HFF-Myc (cell line): ENCODE measurements around the gene FNIP1.
"Not testable (repeated sequence)": the region's sequence is repeated elsewhere in the genome, so short reads cannot be mapped to it uniquely, and the experiment has no call there.

ENCODE experiments used
- DNase-seq: peaks from one replicate; pipeline ENCODE4 v3.0.0-alpha.2; 2011; ENCODE audit warnings: low read depth; ENCODE audit errors: extremely low read depth
- H3K4me3 ChIP-seq: replicated peaks from 2 replicates; pipeline ENCODE4 v1.5.1; 2011; ENCODE audit warnings: low read depth, mild to moderate bottlenecking, control low read depth, low read length
- TF ChIP-seq, protein P1 (sequence below): IDR thresholded peaks from 2 replicates; pipeline ENCODE4 v1.5.1; 2012; ENCODE audit warnings: mild to moderate bottlenecking, low read depth, low read length, control low read depth; ENCODE audit errors: missing control alignments

The FNIP1 gene

DNA sequence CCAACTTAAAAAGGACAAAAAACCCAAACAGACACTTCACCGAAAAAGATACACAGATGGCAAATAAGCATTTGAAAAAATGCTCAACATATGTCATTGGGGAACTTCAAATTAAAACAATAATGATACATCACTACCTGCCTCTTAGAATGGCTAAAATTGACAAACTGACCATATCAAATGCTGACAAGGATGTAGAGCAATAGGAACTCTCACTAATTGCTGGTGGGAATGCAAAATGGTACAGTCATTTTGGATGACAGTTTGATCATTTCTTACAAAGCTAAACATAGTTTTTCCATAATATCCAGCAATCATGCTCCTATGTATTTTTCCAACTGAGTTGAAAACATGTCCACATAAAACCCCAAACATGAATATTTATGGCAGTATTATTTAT is 102.9 kb downstream of the FNIP1 start:
- H3K4me3 ChIP-seq = no peak overlapping the region
- TF ChIP-seq, protein P1, sequence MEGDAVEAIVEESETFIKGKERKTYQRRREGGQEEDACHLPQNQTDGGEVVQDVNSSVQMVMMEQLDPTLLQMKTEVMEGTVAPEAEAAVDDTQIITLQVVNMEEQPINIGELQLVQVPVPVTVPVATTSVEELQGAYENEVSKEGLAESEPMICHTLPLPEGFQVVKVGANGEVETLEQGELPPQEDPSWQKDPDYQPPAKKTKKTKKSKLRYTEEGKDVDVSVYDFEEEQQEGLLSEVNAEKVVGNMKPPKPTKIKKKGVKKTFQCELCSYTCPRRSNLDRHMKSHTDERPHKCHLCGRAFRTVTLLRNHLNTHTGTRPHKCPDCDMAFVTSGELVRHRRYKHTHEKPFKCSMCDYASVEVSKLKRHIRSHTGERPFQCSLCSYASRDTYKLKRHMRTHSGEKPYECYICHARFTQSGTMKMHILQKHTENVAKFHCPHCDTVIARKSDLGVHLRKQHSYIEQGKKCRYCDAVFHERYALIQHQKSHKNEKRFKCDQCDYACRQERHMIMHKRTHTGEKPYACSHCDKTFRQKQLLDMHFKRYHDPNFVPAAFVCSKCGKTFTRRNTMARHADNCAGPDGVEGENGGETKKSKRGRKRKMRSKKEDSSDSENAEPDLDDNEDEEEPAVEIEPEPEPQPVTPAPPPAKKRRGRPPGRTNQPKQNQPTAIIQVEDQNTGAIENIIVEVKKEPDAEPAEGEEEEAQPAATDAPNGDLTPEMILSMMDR = no peak
- DNase-seq = no peak

DNA sequence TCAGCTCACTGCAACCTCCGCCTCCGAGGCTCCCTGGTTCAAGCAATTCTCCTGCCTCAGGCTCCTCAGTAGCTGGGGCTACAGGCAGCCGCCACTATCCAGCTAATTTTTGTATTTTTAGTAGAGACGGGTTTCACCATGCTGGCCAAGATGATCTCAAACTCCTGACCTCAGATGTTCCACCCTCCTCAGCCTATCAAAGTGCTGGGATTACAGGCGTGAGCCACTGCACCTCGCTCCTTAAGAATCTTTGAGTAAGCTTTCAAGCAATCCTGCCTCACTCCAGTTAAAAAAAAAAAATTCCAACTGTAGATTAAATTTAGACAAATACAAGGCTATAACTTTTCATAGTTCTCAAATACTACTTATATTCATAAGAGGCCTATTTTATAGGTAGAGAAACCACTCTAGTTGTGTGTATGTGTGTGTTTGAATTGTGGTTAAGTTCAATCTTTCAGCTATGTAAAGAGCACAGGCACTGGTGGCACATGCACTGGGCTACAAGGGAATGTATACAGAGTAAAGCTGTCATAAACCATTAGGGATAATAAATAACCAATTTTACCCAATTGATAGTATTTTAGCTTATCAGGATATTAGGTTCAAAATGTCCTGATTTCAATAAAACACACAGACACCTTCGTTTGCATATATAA is 111.2 kb downstream of the FNIP1 start:
- DNase-seq = no peak
- no peak overlapping the region for H3K4me3 ChIP-seq
- TF ChIP-seq, protein P1 = no peak

DNA sequence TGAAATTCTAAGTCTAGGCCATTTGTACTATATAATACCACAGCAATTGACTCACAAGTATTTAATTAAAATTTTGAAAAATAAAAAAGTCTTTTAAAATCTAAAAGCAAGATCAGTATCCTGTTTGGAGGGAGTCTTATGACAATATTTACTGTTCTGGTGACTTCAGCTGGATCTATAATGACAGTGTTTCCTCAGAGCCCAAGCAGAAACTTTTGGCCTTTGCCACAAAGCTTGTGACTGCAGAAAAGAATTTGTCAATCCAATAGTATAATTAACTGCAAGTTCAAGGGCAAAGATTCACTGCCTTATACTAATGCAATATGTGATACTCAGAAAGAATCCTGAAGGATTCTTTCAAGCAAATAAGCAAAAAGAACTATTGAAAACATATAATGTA is 112.2 kb downstream of the FNIP1 start:
- DNase-seq = no peak
- TF ChIP-seq, protein P1 = no peak
- H3K4me3 ChIP-seq = no peak overlapping the region

DNA sequence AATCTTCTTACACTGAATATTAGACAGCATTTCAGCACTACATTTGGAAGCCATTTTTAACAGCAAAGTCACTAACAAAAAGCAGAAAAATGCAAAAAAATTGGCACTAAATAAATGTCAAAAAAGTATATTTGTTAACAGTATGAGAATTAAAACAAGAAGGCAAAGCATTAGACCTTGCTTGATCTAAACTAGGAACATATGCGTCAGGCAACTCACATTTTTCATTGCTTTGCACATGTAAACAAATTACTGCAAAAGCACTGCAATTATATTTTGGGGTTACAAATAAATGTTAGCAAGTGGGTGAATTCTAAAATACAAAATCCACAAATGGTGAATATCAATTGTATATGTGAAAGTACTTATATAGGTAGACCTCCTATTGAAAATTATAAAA is 112.8 kb downstream of the FNIP1 start:
- DNase-seq = no peak
- no peak overlapping the region for H3K4me3 ChIP-seq
- TF ChIP-seq, protein P1 = no peak

DNA sequence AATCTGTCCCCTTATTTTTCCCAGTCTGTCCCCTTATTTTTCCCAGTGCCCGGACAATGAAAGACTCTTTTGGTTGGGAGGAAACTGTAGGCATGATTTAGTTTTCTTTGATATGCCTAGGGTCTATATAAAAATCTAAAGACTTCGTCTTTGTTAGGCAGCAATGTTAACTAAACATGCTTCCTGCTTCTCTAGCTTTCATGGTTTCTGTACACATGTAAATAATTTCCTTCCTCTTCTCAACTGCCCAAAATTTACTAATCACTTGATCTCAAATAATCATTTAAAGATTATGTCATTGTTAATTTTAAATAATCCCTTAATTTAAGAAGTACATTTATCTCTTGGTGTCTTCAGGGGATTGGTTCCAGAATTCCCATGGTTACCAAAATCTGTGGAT is 114.0 kb downstream of the FNIP1 start:
- TF ChIP-seq, protein P1 = no peak
- H3K4me3 ChIP-seq = no peak overlapping the region
- no peak for DNase-seq

DNA sequence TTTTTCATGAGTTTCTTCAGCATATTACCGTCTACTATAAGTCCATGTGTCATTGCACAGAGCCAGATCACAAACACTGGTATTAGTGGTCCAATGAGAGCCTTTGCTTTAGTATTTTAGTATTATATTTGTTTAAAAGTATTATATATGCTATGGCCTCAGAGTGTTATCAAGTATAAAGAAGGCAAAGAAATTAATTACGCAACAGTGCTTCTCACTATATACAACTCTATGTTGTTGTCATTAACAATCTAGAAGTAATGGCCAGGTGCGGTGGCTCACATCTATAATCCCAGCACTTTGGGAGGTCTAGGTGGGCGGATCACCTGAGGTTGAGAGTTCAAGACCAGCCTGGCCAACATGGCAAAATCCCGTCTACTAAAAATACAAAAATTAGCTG is 114.6 kb downstream of the FNIP1 start:
- DNase-seq = no peak
- no peak overlapping the region for H3K4me3 ChIP-seq
- TF ChIP-seq, protein P1 = no peak

DNA sequence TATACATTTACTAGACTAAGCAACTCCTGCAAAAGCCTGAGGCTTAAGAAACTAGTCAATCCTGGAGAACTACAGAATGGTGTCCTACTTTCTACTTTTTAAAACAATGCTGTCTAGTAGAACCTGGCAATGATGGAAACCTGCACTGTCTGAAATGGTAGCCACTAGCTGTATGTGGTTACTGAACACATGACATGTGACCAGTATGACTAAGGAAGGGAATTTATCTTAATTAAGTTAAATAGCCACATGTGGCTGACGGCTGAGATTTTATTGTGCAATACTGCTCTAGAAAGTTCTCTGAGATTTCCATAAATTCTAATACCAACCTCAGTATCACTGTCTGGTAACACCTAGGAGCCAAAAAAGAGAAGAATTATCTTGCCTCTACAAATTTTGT is 116.9 kb downstream of the FNIP1 start:
- DNase-seq = peak; percentile 42
- no peak overlapping the region for H3K4me3 ChIP-seq
- TF ChIP-seq, protein P1 = no peak

DNA sequence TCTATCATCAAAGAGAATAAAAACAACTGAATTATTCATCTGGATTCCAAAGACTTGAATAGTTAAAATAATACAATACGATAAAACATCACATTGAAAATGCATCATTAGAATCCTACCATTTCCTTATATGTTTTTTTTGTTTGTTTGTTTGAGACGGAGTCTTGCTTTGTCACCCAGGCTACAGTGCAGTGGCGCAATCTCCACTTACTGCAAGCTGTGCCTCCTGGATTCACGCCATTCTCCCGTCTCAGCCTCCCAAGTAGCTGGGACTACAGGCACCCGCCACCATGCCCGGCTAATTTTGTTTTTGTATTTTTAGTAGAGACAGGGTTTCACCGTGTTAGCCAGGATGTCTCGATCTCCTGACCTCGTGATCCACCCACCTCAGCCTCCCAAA is 118.5 kb downstream of the FNIP1 start:
- H3K4me3 ChIP-seq, DNase-seq: not testable (repeated sequence)
